ENCODE measurements around the gene RPL23.

DNA sequence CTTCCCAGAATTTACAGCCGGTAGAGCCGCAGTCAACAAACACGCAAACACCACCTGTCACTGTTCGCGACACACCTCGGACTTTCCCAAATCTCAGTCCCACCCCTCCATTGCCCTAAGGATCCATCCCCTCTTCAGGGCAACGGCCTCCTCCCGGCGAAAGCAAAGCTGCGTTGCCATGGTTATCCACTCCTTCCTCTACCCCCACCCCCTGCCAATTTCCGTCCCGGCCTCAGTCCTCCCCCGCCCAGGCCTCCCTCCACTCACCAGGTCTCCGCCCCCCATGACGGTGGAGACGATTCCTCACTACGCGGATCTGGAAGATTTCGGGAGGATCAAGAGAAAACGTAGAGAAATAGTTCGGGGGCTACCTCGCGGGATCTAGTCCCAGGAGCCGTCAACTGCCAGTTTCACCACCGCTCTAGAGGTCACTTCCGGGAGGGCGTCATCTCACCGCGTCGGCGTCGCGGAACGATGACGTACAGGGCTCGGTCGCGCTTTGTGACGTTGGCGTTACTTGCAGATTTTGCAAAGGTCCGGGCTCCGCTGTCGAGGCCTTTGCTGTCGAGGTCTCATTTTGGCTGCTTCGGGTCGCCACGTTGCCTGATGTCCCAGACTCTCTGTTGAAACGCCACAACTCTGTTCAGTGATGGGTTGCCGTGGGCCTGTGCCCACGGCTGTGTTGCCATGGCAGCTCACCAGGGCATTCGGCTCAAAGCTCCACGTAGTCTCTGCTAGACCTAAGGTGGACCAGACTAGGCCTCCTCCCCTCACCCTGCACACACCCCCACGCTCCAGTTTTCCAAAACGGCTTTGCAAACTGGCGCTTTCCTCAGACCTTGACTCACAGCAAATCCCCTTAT, 28.4 kb downstream of the RPL23 start, which contains the start of gene CWC25:
- TF ChIP-seq CTCF (IDR thresholded peaks at IDR 0.05) (no peak), EZH2 (IDR thresholded peaks at IDR 0.05) (no peak), EZH2phosphoT487 (IDR thresholded peaks at IDR 0.05) (no peak)

Data from neural progenitor cell (in vitro differentiated cells).